ENCODE data around the gene MAP2K3. TPM values are rescaled to one million over a fixed set of nuclear protein-coding genes. Genes with fewer than 3 reads are reported as not detected.

MAP2K3 gene
- polyA plus RNA-seq, 2 of the 4 experiments (the other 2 are of a cell fraction): 13.9 to 37.1 TPM

Other genes with a start within 250 kb of the MAP2K3 start
- gene USP22, start 241.7 kb upstream of the MAP2K3 start, polyA plus RNA-seq (2011; rRNA removed): 293 and 300 TPM in 2 replicates
- gene USP22, start 241.7 kb upstream of the MAP2K3 start, polyA plus RNA-seq (2017; fragmentation: RNase III; extraction: RNeasy Plus Mini Kit Qiagen cat#74134 plus additional on column Dnase treatment): 130 to 141 TPM (median 134 TPM) in 3 replicates
- gene DHRS7B, start 157.7 kb upstream of the MAP2K3 start, polyA plus RNA-seq (2011; rRNA removed): 25.4 and 31.7 TPM in 2 replicates
- 22.8 to 27.2 TPM (median 23.6 TPM) in 3 replicates for gene DHRS7B, start 157.7 kb upstream of the MAP2K3 start, polyA plus RNA-seq (2017; fragmentation: RNase III; extraction: RNeasy Plus Mini Kit Qiagen cat#74134 plus additional on column Dnase treatment)
- 57.7 and 61.4 TPM in 2 replicates for gene TMEM11, start 70.5 kb upstream of the MAP2K3 start, polyA plus RNA-seq (2011; rRNA removed)
- gene TMEM11, start 70.5 kb upstream of the MAP2K3 start, polyA plus RNA-seq (2017; fragmentation: RNase III; extraction: RNeasy Plus Mini Kit Qiagen cat#74134 plus additional on column Dnase treatment): 61.0 to 69.5 TPM (median 62.0 TPM) in 3 replicates
- gene NATD1, start 31.3 kb upstream of the MAP2K3 start, polyA plus RNA-seq (2011; rRNA removed): 1.1 and 1.5 TPM in 2 replicates
- 1.0 to 1.6 TPM (median 1.3 TPM) in 3 replicates for gene NATD1, start 31.3 kb upstream of the MAP2K3 start, polyA plus RNA-seq (2017; fragmentation: RNase III; extraction: RNeasy Plus Mini Kit Qiagen cat#74134 plus additional on column Dnase treatment)
- 0.34 and 0.38 TPM in 2 replicates for gene KCNJ12, start 91.6 kb downstream of the MAP2K3 start, polyA plus RNA-seq (2011; rRNA removed)
- gene KCNJ12, start 91.6 kb downstream of the MAP2K3 start, polyA plus RNA-seq (2017; fragmentation: RNase III; extraction: RNeasy Plus Mini Kit Qiagen cat#74134 plus additional on column Dnase treatment): 0.44 to 0.54 TPM (median 0.46 TPM) in 3 replicates